H1 (cell line): Measurements from ENCODE around the gene BCHE. TPM values are rescaled to one million over a fixed set of nuclear protein-coding genes. Genes with fewer than 3 reads are reported as not detected.

ENCODE experiments used
- CTCF ChIA-PET: fragments of 300-600 bp; sonication (Branson Sonifier 250); formaldehyde crosslinking; loops from one replicate; lab custom pipeline; 2021; ENCODE audit not compliant: partially characterized antibody; lab: Charles Lee
- POLR2A ChIA-PET: fragments of 300-600 bp; sonication (Branson Sonifier 250); formaldehyde crosslinking; loops from one replicate; lab custom pipeline; 2021; ENCODE audit warnings: inconsistent platforms; ENCODE audit not compliant: partially characterized antibody; lab: Charles Lee
- DNase-seq, 2 experiments: peaks; one replicate each; pipeline versions ENCODE4 v3.0.0 to v3.0.0-alpha.2; 2010 to 2022; ENCODE audit warnings: low spot score in 2 of 2, low read depth in 1 of 2, mixed read lengths in 1 of 2
- FAIRE-seq: peaks from 2 replicates; lab custom pipeline; 2011; peaks lifted over from hg19 to GRCh38; lab: Jason Lieb, UNC
- H2AFZ ChIP-seq: 2 replicates; pipeline ENCODE4 v1.8.1; 2012; ENCODE audit warnings: low read length, inconsistent platforms
- H2AK5ac ChIP-seq: 2 replicates; pipeline ENCODE4 v1.6.1; 2013; ENCODE audit warnings: low read depth, low read length
- H2BK120ac ChIP-seq: replicated peaks from 2 replicates; pipeline ENCODE3; 2013; ENCODE audit warnings: low read depth, low read length, inconsistent platforms
- H2BK12ac ChIP-seq: 2 replicates; pipeline ENCODE4 v1.6.1; 2013; ENCODE audit warnings: low read depth, low read length
- H2BK15ac ChIP-seq: 2 replicates; pipeline ENCODE4 v1.6.1; 2013; ENCODE audit warnings: low read length
- H2BK20ac ChIP-seq: 2 replicates; pipeline ENCODE4 v1.6.1; 2013; ENCODE audit warnings: low read length
- H2BK5ac ChIP-seq: 2 replicates; pipeline ENCODE4 v1.6.1; 2013; ENCODE audit warnings: low read depth, low read length
- H3K14ac ChIP-seq: 2 replicates; pipeline ENCODE4 v1.6.1; 2013; ENCODE audit warnings: inconsistent platforms; ENCODE audit not compliant: insufficient read length
- H3K18ac ChIP-seq: 2 replicates; pipeline ENCODE4 v1.6.1; 2013; ENCODE audit warnings: low read length; ENCODE audit errors: extremely low read depth
- H3K23ac ChIP-seq: 2 replicates; pipeline ENCODE4 v1.6.1; 2013; ENCODE audit warnings: inconsistent platforms; ENCODE audit not compliant: insufficient read length
- H3K23me2 ChIP-seq: 2 replicates; pipeline ENCODE4 v1.6.1; 2013; ENCODE audit warnings: low read depth, low read length
- H3K27ac ChIP-seq: 2 replicates; pipeline ENCODE4 v1.6.1; 2011; ENCODE audit warnings: low read depth, low read length, inconsistent platforms
- H3K27me3 ChIP-seq, 4 experiments: replicated peaks in 1 of 4; 1 replicate in 1 of 4; 2 replicates in 3 of 4; pipeline versions ENCODE4 v1.6.1 to v1.8.1; 2011 to 2013; ENCODE audit warnings: low read length in 3 of 4, mild to moderate bottlenecking in 3 of 4, inconsistent platforms in 2 of 4, mixed read lengths in 2 of 4, moderate library complexity in 1 of 4; ENCODE audit not compliant: control insufficient read depth in 3 of 4, insufficient read depth in 3 of 4; ENCODE audit errors: extremely low read depth in 1 of 4
- H3K36me3 ChIP-seq, 4 experiments: 2 replicates each; pipeline versions ENCODE4 v1.6.1 to v1.8.1; 2011 to 2013; ENCODE audit warnings: mild to moderate bottlenecking in 4 of 4, low read length in 3 of 4, moderate library complexity in 2 of 4, control low read depth in 1 of 4, inconsistent platforms in 1 of 4; ENCODE audit not compliant: insufficient read depth in 4 of 4, control insufficient read depth in 2 of 4
- H3K4ac ChIP-seq: replicated peaks from 2 replicates; pipeline ENCODE3; 2013; ENCODE audit warnings: low read length, low read depth, mixed read lengths, inconsistent platforms; ENCODE audit not compliant: insufficient read length
- H3K4me1 ChIP-seq, 4 experiments: replicated peaks in 1 of 4; 1 replicate in 1 of 4; 2 replicates in 3 of 4; pipeline versions ENCODE4 v1.6.1 to v1.8.1; 2011 to 2013; ENCODE audit warnings: low read length in 3 of 4, inconsistent platforms in 2 of 4, mixed read lengths in 1 of 4; ENCODE audit not compliant: insufficient read depth in 4 of 4, control insufficient read depth in 3 of 4
- H3K4me2 ChIP-seq, 2 experiments: 2 replicates each; pipeline versions ENCODE4 v1.6.1 to v1.8.1; 2011 to 2013; ENCODE audit warnings: low read depth in 2 of 2, low read length in 2 of 2, control low read depth in 1 of 2, inconsistent platforms in 1 of 2, mild to moderate bottlenecking in 1 of 2; ENCODE audit not compliant: insufficient read depth in 1 of 2
- H3K4me3 ChIP-seq, 4 experiments: fragments of 200-600, 300-600 bp in 1 of 4; sonication (generic), shearing (Covaris generic), sonication (Bioruptor Twin) in 1 of 4; 2 replicates each; pipeline versions ENCODE4 v1.5.1 to v1.8.1; 2011 to 2016; ENCODE audit warnings: low read length in 4 of 4, low read depth in 3 of 4, control low read depth in 2 of 4, inconsistent platforms in 2 of 4, mild to moderate bottlenecking in 2 of 4, mixed read lengths in 1 of 4, moderate library complexity in 1 of 4; ENCODE audit not compliant: insufficient read depth in 2 of 4; ENCODE audit errors: extremely low read depth in 1 of 4
- H3K56ac ChIP-seq: replicated peaks from 2 replicates; pipeline ENCODE3; 2013; ENCODE audit warnings: low read depth, mild to moderate bottlenecking, mixed read lengths, low read length, inconsistent platforms; ENCODE audit not compliant: insufficient read length
- H3K79me1 ChIP-seq: 2 replicates; pipeline ENCODE4 v1.6.1; 2013; ENCODE audit warnings: low read depth, low read length, control low read depth
- H3K79me2 ChIP-seq, 2 experiments: 2 replicates each; pipeline versions ENCODE4 v1.6.1 to v1.8.1; 2012 to 2013; ENCODE audit warnings: low read length in 2 of 2, mild to moderate bottlenecking in 2 of 2, inconsistent platforms in 1 of 2; ENCODE audit not compliant: insufficient read depth in 2 of 2, control insufficient read depth in 1 of 2
- H3K9ac ChIP-seq, 4 experiments: replicated peaks in 1 of 4; 1 replicate in 1 of 4; 2 replicates in 3 of 4; pipeline versions ENCODE4 v1.6.1 to v1.8.1; 2011 to 2013; ENCODE audit warnings: low read depth in 3 of 4, low read length in 3 of 4, control low read depth in 2 of 4, mild to moderate bottlenecking in 2 of 4, moderate library complexity in 2 of 4, inconsistent platforms in 1 of 4; ENCODE audit errors: extremely low read depth in 1 of 4
- H3K9me3 ChIP-seq, 2 experiments: 2 replicates each; pipeline versions ENCODE4 v1.6.1 to v1.8.1; 2012 to 2013; ENCODE audit warnings: mild to moderate bottlenecking in 2 of 2, moderate library complexity in 2 of 2, control low read depth in 1 of 2, inconsistent platforms in 1 of 2, low read depth in 1 of 2, low read length in 1 of 2, mixed read lengths in 1 of 2; ENCODE audit not compliant: insufficient read depth in 2 of 2
- H4K20me1 ChIP-seq, 2 experiments: replicated peaks in 1 of 2; 2 replicates each; pipeline versions ENCODE3 to v1.8.1; 2011 to 2013; ENCODE audit warnings: inconsistent platforms in 2 of 2, low read length in 2 of 2, mild to moderate bottlenecking in 1 of 2; ENCODE audit not compliant: insufficient read depth in 2 of 2, control insufficient read depth in 1 of 2
- H4K5ac ChIP-seq: 2 replicates; pipeline ENCODE4 v1.6.1; 2013; ENCODE audit warnings: low read length, low read depth, mixed read lengths, inconsistent platforms; ENCODE audit not compliant: insufficient read length
- H4K8ac ChIP-seq: 2 replicates; pipeline ENCODE4 v1.8.0; 2013; ENCODE audit warnings: mild to moderate bottlenecking, moderate library complexity, low read length, inconsistent platforms; ENCODE audit not compliant: insufficient read depth; ENCODE audit errors: extremely low read depth
- H4K91ac ChIP-seq: replicated peaks from 2 replicates; pipeline ENCODE3; 2013; ENCODE audit warnings: low read length, mixed read lengths, inconsistent platforms; ENCODE audit not compliant: insufficient read length
- FOSL1 ChIP-seq: IDR thresholded peaks from 2 replicates; pipeline ENCODE4 v1.6.1; 2011; ENCODE audit warnings: mild to moderate bottlenecking, low read depth, low read length, moderate library complexity; ENCODE audit not compliant: insufficient read depth
- TAF1 ChIP-seq: IDR thresholded peaks from 2 replicates; pipeline ENCODE4 v1.6.1; 2011; ENCODE audit warnings: mild to moderate bottlenecking, low read depth, low read length
- WGBS, 2 experiments: shearing (Covaris generic) in 1 of 2; methylation state at CpG; one replicate each; pipeline versions ENCODE4 v1.1.6 to v1.1.7; 2013 to 2015; ENCODE audit warnings: low lambda C conversion rate in 2 of 2, mixed read lengths in 2 of 2, inconsistent platforms in 1 of 2, low coverage in 1 of 2, missing lambda C conversion rate in 1 of 2; ENCODE audit not compliant: insufficient replicate concordance in 2 of 2, insufficient coverage in 1 of 2, insufficient read length in 1 of 2; ENCODE audit errors: extremely low coverage in 1 of 2, missing lambda C conversion rate in 1 of 2; 5-methylcytosine and 5-hydroxymethylcytosine counted together
- polyA plus RNA-seq, 7 experiments: library from polyadenylated mRNA; depleted of rRNA in 3 of 7; stranded (reverse) in 5 of 7; unstranded in 2 of 7; fragments of >200 nt in 5 of 7; fragments of 200-250 nt in 2 of 7; gene quantifications; 1 replicate in 5 of 7; 2 replicates in 1 of 7; 4 replicates in 1 of 7; pipeline versions ENCODE4 v1.2.1 to v1.2.3, GENCODE V29; 2011 to 2013; ENCODE audit warnings: missing spikeins in 2 of 7, mixed read lengths in 2 of 7
- total RNA-seq: library from RNA; stranded (reverse); fragmentation: NEBNext Ultra II Directional; extraction: Animal tissue kit (Norgen Biotek cat#: 25700); gene quantifications from 2 replicates; pipeline ENCODE4 v1.2.1, GENCODE V29; 2021

BCHE gene
- total and polyA plus RNA-seq, 2 of the 8 experiments (the other 6 are each of a cell fraction or from before 2014, with no cell fraction given), result 0.56 to 1.9 TPM

DNA sequence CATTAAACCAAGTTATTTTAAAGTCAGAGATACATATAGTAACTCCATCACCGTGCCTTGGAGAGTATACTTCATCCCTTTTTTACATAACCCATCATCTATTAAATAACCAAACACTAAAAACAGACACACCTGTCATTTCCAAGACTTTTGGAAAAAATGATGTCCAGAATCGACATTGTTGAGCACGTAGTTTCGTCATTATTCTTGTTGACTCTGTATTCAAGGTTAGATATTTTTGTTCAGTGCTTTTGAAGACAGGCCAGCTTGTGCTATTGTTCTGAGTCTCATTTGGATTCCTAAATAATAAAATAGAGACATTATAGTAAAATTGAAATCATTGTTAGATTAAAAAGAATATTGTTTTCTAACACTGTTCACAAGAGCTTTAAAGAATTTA lies 51.2 kb downstream of the BCHE start:
- Histone ChIP-seq H2BK120ac (no peak overlapping the region), H3K4me3 (no peak overlapping the region), H3K4me1 (no peaks in the 10 kb centered on the region), H2BK5ac (no peak overlapping the region), H3K56ac (no peak overlapping the region), H3K23ac (no peak overlapping the region), H3K79me1 (no peaks in the 10 kb centered on the region), H4K20me1 (no peaks in the 10 kb centered on the region), H3K14ac (no peak overlapping the region), H3K27me3 (no peaks in the 10 kb centered on the region), H4K91ac (no peak overlapping the region), H2AFZ (no peak overlapping the region), H4K8ac (no peak overlapping the region), H3K4ac (no peak overlapping the region), H2BK20ac (no peak overlapping the region), H2BK15ac (no peak overlapping the region), H3K36me3 (no peaks in the 10 kb centered on the region), H2AK5ac (no peak overlapping the region), H3K18ac (no peak overlapping the region), H3K23me2 (no peaks in the 10 kb centered on the region), H3K4me2 (no peak overlapping the region), H3K27ac (no peak overlapping the region), H3K79me2 (no peaks in the 10 kb centered on the region), H3K9ac (no peak overlapping the region), H3K9me3 (no peaks in the 10 kb centered on the region), H2BK12ac (no peak overlapping the region), H4K5ac (no peak overlapping the region)
- CTCF ChIA-PET, result no interaction called here
- WGBS, 2 experiments, result 93% methylated on average over 4 of the region's 4 CpGs; no CpG with 5 or more reads in 1 of the 2 experiments
- POLR2A ChIA-PET, result no interaction called here
- no peak for FAIRE-seq
- DNase-seq, result no peak
- TF ChIP-seq FOSL1 (no peak), TAF1 (no peak)
